HCT116 (cell line): ENCODE measurements around the gene FBN3.

Source experiments
- ATF3 ChIP-seq: IDR thresholded peaks from 2 replicates; pipeline ENCODE4 v1.6.1; 2012
- CBX3 ChIP-seq: IDR thresholded peaks from 2 replicates; pipeline ENCODE4 v1.6.1; 2012; ENCODE audit warnings: low read depth
- CTCF ChIP-seq, 3 experiments: fragments of 200-600 bp in 1 of 3; sonication (generic) in 1 of 3; IDR thresholded peaks in 2 of 3; conservative IDR thresholded peaks in 1 of 3; 2 replicates each; pipeline ENCODE4 v1.5.1; 2012 to 2017; ENCODE audit warnings: low read depth in 2 of 3, low read length in 2 of 3, antibody characterized with exemption in 1 of 3, borderline replicate concordance in 1 of 3, control low read depth in 1 of 3, mild to moderate bottlenecking in 1 of 3, mixed read lengths in 1 of 3, mixed run types in 1 of 3, moderate library complexity in 1 of 3; ENCODE audit not compliant: insufficient read depth in 1 of 3
- EGR1 ChIP-seq: IDR thresholded peaks from 2 replicates; pipeline ENCODE4 v1.6.1; 2012; ENCODE audit warnings: low read depth
- ELF1 ChIP-seq: IDR thresholded peaks from 2 replicates; pipeline ENCODE4 v1.6.1; 2012; ENCODE audit warnings: low read depth, borderline replicate concordance
- JUND ChIP-seq: IDR thresholded peaks from 2 replicates; pipeline ENCODE4 v1.6.1; 2012
- MAX ChIP-seq: IDR thresholded peaks from 2 replicates; pipeline ENCODE4 v1.6.1; 2012
- POLR2AphosphoS5 ChIP-seq: IDR thresholded peaks from 2 replicates; pipeline ENCODE4 v1.6.1; 2011; ENCODE audit warnings: mild to moderate bottlenecking, low read depth, low read length, moderate library complexity
- RAD21 ChIP-seq: IDR thresholded peaks from 2 replicates; pipeline ENCODE4 v1.6.1; 2012; ENCODE audit warnings: low read depth, mild to moderate bottlenecking
- SP1 ChIP-seq: IDR thresholded peaks from 2 replicates; pipeline ENCODE4 v1.6.1; 2012; ENCODE audit warnings: low read depth
- ZBTB33 ChIP-seq: IDR thresholded peaks from 2 replicates; pipeline ENCODE4 v1.6.1; 2011; ENCODE audit warnings: mild to moderate bottlenecking, low read length, moderate library complexity; ENCODE audit not compliant: insufficient replicate concordance; ENCODE audit errors: extremely low read depth

- TF ChIP-seq CTCF (IDR thresholded peaks at IDR 0.05 in 2 of 3, conservative IDR thresholded peaks at IDR 0.05 in 1 of 3; ENCODE audit: borderline replicate concordance in 1 of 3, insufficient read depth in 1 of 3, low read depth in 2 of 3, low read length in 2 of 3) (no peak), ELF1 (no peak), JUND (no peak), RAD21 (no peak), CBX3 (no peak), POLR2AphosphoS5 (no peak), EGR1 (no peak), SP1 (no peak), MAX (no peak), ZBTB33 (no peak), ATF3 (no peak)
These were observed 65.2 kb downstream of the FBN3 start for GRCh38 chr19:8084152-8084551.
